Measurements from ENCODE around the gene CPA4.
"Not testable (repeated sequence)": the region's sequence is repeated elsewhere in the genome, so short reads cannot be mapped to it uniquely, and the experiment has no call there.

The CPA4 gene

DNA sequence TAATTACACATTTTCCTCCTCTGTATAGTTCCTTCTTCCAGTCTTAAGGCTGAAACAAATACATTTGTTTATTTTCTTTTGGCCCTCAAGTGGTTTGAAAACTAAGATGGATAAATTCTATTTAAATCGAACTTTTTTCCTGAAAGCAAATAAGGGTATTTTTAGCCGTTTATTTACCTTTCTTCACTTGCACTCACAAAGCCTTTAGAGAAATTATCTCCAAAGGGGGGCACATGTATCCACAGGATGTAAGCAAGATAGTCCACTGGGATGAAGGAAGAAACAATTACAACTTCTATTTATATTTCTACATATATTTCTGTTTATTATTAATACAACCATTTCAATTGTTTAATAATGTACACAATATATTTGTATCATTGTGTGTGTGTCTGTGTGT is 10.2 kb downstream of the CPA4 start:
- DNase-seq (ENCODE audit: low spot score): no peak

GRCh38 chr7:130303551-130303950 is 10.6 kb downstream of the CPA4 start:
- DNase-seq (ENCODE audit: low spot score): no peak

DNA sequence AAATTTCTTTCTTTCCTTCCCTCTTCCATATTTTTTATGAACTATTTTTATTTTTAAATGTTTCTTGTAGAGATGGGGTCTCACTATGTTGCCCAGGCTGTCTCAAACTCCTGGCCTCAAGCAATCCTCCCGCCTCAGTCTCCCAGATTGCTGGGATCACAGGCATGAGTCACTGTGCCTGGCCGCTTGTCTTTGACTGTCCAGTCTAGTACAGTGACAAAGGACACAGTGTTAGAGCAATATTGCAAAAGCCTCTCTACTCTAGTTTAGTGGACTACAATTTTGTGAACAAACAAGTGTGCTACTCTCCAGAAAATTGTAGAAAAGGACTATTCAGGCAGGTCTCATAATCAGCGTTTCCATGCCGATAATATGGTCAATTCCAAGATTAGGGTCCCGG is 11.0 kb downstream of the CPA4 start:
- DNase-seq (ENCODE audit: low spot score): no peak

DNA sequence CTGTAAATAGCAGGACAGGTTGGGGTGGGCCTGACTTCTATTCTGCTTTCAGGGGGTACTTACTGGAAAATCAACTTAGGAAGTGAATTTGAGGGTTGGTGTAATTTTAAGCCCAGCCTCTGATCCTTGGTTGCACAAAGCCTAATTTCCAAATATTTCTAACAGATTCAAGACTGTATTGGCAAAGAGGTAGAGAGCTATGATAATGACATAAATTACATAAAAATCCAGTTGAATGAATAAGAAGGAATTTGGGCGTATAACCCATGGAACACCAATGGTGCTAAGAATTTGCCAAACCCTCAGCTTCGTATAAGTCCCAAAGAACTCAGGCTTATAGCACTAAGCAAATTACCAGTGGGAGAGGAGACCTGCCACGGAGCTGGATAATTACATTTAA is 11.9 kb downstream of the CPA4 start:
- DNase-seq (ENCODE audit: low spot score): no peak

DNA sequence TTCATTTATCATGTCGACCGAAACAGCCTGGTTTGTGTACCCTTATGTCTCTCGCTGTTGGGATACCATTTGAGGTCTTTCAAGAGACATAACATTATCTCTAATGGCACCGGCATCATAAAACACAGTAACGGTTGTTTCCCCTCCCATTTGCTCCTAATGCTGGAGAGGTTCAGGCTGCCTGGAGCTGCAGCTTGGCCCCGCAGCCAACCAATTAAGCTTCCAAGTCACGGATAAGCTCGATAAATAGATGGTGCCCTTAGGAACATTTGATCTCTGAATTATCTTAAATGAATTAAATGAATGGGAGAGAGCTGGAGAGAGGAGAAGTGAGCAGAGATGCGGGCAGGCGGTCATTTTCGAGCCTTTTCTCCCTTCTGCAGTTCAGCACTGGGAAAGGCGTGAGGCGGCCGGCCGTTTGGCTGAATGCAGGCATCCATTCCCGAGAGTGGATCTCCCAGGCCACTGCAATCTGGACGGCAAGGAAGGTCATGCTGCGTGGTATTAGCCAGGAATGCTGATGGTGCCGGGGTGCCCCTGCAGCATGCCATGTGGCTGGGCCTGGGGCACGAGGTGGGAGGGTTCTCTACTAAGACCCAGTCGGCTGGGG is 12.6 kb downstream of the CPA4 start:
- no peak for DNase-seq (ENCODE audit: low spot score)

GRCh38 chr7:130309986-130310385 is 17.0 kb downstream of the CPA4 start:
- DNase-seq (ENCODE audit: low spot score): no peak

DNA sequence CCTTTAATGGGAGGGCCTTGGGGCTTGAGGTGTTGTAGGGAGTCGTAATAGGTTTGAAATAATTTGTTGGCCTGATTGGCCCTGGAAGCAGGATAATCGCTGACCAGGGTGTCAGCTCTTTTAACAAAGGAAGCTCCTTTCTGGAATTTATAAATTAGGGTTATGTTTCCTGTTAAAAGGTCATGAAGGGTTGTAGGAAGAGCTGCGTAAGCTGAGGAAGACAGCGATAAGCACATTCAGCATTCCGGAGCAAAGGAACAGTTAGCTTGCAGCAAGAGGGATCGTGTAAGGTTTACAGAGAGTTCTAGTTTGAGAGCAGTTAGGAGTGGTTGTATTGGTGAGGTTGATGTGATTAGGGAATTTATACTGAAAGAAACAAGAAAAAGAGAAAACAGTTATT is 21.3 kb downstream of the CPA4 start:
- DNase-seq (ENCODE audit: low spot score): no peak

- no peak for DNase-seq (ENCODE audit: low spot score)
Measured at GRCh38 chr7:130319541-130319940, 26.6 kb downstream of the CPA4 start.

GRCh38 chr7:130321542-130322229 is 28.7 kb downstream of the CPA4 start:
- not testable (repeated sequence) for DNase-seq (ENCODE audit: low spot score)

DNA sequence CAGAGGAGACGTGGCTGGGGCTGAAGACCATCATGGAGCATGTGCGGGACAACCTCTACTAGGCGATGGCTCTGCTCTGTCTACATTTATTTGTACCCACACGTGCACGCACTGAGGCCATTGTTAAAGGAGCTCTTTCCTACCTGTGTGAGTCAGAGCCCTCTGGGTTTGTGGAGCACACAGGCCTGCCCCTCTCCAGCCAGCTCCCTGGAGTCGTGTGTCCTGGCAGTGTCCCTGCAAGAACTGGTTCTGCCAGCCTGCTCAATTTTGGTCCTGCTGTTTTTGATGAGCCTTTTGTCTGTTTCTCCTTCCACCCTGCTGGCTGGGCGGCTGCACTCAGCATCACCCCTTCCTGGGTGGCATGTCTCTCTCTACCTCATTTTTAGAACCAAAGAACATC is 29.7 kb downstream of the CPA4 start:
- DNase-seq (ENCODE audit: low spot score): no peak

DNA sequence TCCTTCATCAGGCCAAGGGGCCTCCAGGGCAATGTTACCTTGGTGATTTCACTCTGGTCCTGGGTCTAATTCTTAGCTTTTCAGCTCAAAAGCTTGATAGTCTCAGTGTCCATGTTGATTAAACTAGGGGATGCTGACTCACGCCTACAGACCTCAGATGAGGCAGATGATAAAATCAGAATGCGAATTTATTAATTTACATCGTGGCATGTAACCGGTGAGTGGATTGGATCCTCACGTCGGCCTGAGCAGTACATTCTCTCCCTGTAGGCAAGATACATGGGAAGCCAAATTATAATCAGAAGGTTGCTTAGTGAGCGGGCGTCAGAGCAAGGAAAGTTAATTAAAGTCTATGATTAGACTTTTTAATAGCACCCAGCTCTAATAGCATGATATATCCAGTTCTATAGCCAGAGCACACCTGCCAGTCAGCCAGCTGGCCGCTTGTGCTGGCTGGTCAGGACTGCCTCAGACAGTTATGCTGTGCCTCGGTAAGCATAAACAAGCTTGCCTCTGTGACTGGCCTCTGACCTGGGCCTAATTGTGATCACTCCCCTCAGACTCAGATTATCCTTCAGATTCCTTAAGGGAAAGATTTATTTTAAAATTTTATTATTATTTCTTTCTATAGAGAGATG is 31.5 kb downstream of the CPA4 start:
- no peak for DNase-seq (ENCODE audit: low spot score)

- no peak for DNase-seq (ENCODE audit: low spot score)
Measured at GRCh38 chr7:130329681-130330080, 36.7 kb downstream of the CPA4 start.

GRCh38 chr7:130332259-130333053 is 39.5 kb downstream of the CPA4 start:
- no peak for DNase-seq (ENCODE audit: low spot score)

DNA sequence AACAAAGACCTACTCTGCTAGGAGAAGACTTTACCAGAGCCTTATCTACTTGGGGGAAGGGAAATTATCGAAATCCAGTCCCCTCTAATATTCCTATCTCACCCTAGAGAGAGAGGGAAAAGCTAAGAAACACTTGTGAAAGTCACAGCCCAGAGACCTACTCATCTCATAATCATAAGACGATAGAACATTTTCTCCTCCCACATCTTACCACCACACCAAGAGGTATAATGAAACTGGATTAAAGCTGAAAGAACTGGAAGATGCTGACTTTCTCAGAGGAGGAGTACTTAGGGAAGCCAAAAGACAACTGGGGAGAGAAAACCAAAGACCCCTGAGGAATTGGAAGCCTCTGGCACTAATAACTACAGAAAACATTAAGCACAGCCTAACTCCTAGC is 40.9 kb downstream of the CPA4 start:
- no peak for DNase-seq (ENCODE audit: low spot score)

DNA sequence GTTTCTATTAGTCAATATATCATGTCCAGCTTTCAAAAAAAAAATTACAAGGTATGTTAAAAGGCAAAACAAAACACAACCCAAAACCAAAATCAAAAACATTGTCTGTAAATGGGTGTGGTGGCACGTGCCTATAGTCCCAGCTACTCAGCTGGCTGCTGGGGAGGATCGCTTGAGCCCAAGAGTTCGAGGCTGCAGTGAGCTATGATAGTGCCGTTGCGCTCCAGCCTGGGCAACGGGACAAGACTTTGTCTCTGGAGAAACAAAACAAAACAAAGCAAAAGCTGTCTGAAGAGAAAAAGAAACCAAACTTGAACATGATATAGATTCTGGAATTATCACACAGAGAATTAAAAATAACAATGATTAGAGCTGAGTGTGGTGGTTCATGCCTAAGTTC is 41.3 kb downstream of the CPA4 start:
- no peak for DNase-seq (ENCODE audit: low spot score)

- no peak for DNase-seq (ENCODE audit: low spot score)
Measured at GRCh38 chr7:130337410-130337971, 44.5 kb downstream of the CPA4 start.

GRCh38 chr7:130338233-130338632 is 45.3 kb downstream of the CPA4 start:
- DNase-seq (ENCODE audit: low spot score): no peak

GRCh38 chr7:130341882-130342281 is 48.9 kb downstream of the CPA4 start:
- no peak for DNase-seq (ENCODE audit: low spot score)

- peak; percentile 35 for DNase-seq (ENCODE audit: low spot score)
Measured at GRCh38 chr7:130342701-130343380, 49.9 kb downstream of the CPA4 start.

DNA sequence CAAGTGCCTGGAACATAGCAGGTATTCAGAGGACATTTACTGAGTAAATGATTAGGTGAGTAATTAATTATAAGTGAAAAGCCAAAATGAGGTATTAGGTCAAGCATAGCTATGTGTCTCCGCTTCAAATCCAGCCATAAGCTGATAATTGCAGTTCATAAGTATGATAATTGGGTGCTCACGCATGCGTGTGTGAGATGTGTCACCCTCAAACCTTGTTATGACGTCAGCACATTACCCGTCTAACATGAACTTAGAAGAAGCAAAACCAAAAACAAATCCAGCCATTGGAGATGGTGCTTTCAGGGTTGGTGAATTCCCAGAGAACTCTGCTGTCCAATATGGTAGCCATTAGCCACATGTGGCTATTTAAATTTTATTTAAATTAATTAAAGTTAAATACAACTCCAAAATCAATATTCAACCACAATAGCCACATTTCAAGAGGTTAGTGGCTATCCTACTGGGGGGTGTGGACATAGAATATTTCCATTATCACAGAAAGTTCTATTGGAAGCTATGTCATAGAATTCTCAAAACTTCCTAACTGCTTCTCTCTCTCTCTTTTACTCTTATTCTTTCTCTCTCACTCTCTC is 51.4 kb downstream of the CPA4 start, which contains the start of gene CPA5:
Gene CPA5, plus strand, starts transcription at position 546 of the 596 bp plus-strand sequence. CDS start 1,670 bp downstream, outside the sequence.
- no peak for DNase-seq (ENCODE audit: low spot score)

GRCh38 chr7:130345136-130345535 is 52.2 kb downstream of the CPA4 start:
- no peak for DNase-seq (ENCODE audit: low spot score)

All from SW480 (cell line).